Liver (tissue), 9 donors: ENCODE data around the gene SETBP1. TPM values are rescaled to one million over a fixed set of nuclear protein-coding genes. Genes with fewer than 3 reads are reported as not detected.

Experiments used
- DNase-seq: peaks from one replicate; pipeline ENCODE4 v3.0.0-alpha.2; 2017; ENCODE audit warnings: low spot score
- H3K27ac ChIP-seq, 2 donors: one replicate each; pipeline ENCODE4 v1.7.0; 2013; ENCODE audit warnings: inconsistent platforms in 2 of 2, low read length in 2 of 2, control low read depth in 1 of 2, low read depth in 1 of 2, mild to moderate bottlenecking in 1 of 2
- H3K27me3 ChIP-seq, 4 donors: one replicate each; pipeline versions ENCODE4 v1.6.1 to v1.7.0; 2013; ENCODE audit warnings: low read length in 3 of 4, inconsistent platforms in 1 of 4, mild to moderate bottlenecking in 1 of 4, moderate library complexity in 1 of 4; ENCODE audit not compliant: control insufficient read depth in 4 of 4, insufficient read depth in 4 of 4
- H3K36me3 ChIP-seq, 4 donors: one replicate each; pipeline versions ENCODE4 v1.6.1 to v1.7.0; 2013; ENCODE audit warnings: low read length in 3 of 4, mild to moderate bottlenecking in 3 of 4, low read depth in 1 of 4, moderate library complexity in 1 of 4; ENCODE audit not compliant: control insufficient read depth in 4 of 4, insufficient read depth in 3 of 4
- H3K4me1 ChIP-seq, 4 donors: one replicate each; pipeline versions ENCODE4 v1.6.1 to v1.7.0; 2013; ENCODE audit warnings: low read length in 3 of 4, mild to moderate bottlenecking in 3 of 4, moderate library complexity in 1 of 4; ENCODE audit not compliant: control insufficient read depth in 4 of 4, insufficient read depth in 4 of 4
- H3K4me3 ChIP-seq, 3 donors: one replicate each; pipeline versions ENCODE4 v1.6.1 to v1.7.0; 2013; ENCODE audit warnings: low read length in 3 of 3, control low read depth in 1 of 3, low read depth in 1 of 3, mild to moderate bottlenecking in 1 of 3
- H3K9ac ChIP-seq, 2 donors: one replicate each; pipeline ENCODE4 v1.7.0; 2013; ENCODE audit warnings: low read length in 2 of 2, mild to moderate bottlenecking in 2 of 2, moderate library complexity in 2 of 2, control low read depth in 1 of 2, low read depth in 1 of 2
- H3K9me3 ChIP-seq, 4 donors: one replicate each; pipeline versions ENCODE4 v1.6.1 to v1.7.0; 2013; ENCODE audit warnings: low read length in 3 of 4; ENCODE audit not compliant: control insufficient read depth in 4 of 4
- ATF3 ChIP-seq: IDR thresholded peaks from 2 replicates; pipeline ENCODE4 v1.6.1; 2016; ENCODE audit warnings: antibody characterized with exemption
- CTCF ChIP-seq: fragments of 150-350 bp; IDR thresholded peaks from 2 replicates; pipeline ENCODE4 v1.5.1; 2017; ENCODE audit warnings: improper control_type of control experiment, low read depth, low read length; ENCODE audit not compliant: missing input control
- FOXA1 ChIP-seq: IDR thresholded peaks from 2 replicates; pipeline ENCODE4 v1.6.1; 2016; ENCODE audit warnings: antibody characterized with exemption
- FOXA2 ChIP-seq: IDR thresholded peaks from 2 replicates; pipeline ENCODE4 v1.6.1; 2016; ENCODE audit warnings: antibody characterized with exemption
- GABPA ChIP-seq, 2 donors: IDR thresholded peaks in 1 of 2; conservative IDR thresholded peaks in 1 of 2; 2 replicates each; pipeline ENCODE4 v1.6.1; 2016; ENCODE audit warnings: antibody characterized with exemption in 2 of 2, mild to moderate bottlenecking in 1 of 2, moderate library complexity in 1 of 2
- HNF4A ChIP-seq, 2 donors: conservative IDR thresholded peaks; 2 replicates each; pipeline ENCODE4 v1.6.1; 2016; ENCODE audit warnings: antibody characterized with exemption in 2 of 2, mild to moderate bottlenecking in 2 of 2
- HNF4G ChIP-seq: IDR thresholded peaks from 2 replicates; pipeline ENCODE4 v1.6.1; 2016; ENCODE audit warnings: antibody characterized with exemption
- JUND ChIP-seq, 2 donors: IDR thresholded peaks; 2 replicates each; pipeline ENCODE4 v1.6.1; 2016; ENCODE audit warnings: antibody characterized with exemption in 2 of 2
- MAX ChIP-seq: IDR thresholded peaks from 2 replicates; pipeline ENCODE4 v1.6.1; 2016; ENCODE audit warnings: antibody characterized with exemption
- NR2F2 ChIP-seq: IDR thresholded peaks from 2 replicates; pipeline ENCODE4 v1.6.1; 2016; ENCODE audit warnings: antibody characterized with exemption
- RAD21 ChIP-seq, 2 donors: IDR thresholded peaks; 2 replicates each; pipeline ENCODE4 v1.6.1; 2016; ENCODE audit warnings: antibody characterized with exemption in 2 of 2, mild to moderate bottlenecking in 2 of 2
- REST ChIP-seq: IDR thresholded peaks from 2 replicates; pipeline ENCODE4 v1.6.1; 2016; ENCODE audit warnings: antibody characterized with exemption, mild to moderate bottlenecking
- RXRA ChIP-seq, 2 donors: IDR thresholded peaks; 2 replicates each; pipeline ENCODE4 v1.6.1; 2017 to 2018; ENCODE audit warnings: antibody characterized with exemption in 2 of 2, mild to moderate bottlenecking in 1 of 2
- SP1 ChIP-seq: IDR thresholded peaks from 2 replicates; pipeline ENCODE4 v1.6.1; 2018; ENCODE audit warnings: antibody characterized with exemption, mild to moderate bottlenecking
- ZBTB33 ChIP-seq: IDR thresholded peaks from 2 replicates; pipeline ENCODE4 v1.6.1; 2016; ENCODE audit warnings: antibody characterized with exemption
- WGBS: extraction: QIAGEN DNeasy Blood & Tissue Kit; methylation state at CpG from one replicate; pipeline ENCODE4 v1.1.7; 2013; 5-methylcytosine and 5-hydroxymethylcytosine counted together
- polyA plus RNA-seq, 2 donors: library from polyadenylated mRNA; stranded (reverse) in 1 of 2; unstranded in 1 of 2; fragments of 200-250 nt in 1 of 2; fragments of >200 nt in 1 of 2; fragmentation: Nextera tagmentation in 1 of 2; extraction: Ambion mirVana in 1 of 2; gene quantifications; one replicate each; pipeline versions ENCODE4 v1.2.1 to v1.2.3, GENCODE V29; 2013 to 2015
- total RNA-seq, 2 donors: library from RNA; depleted of rRNA; stranded (reverse); fragments of >200 nt; gene quantifications; one replicate each; pipeline ENCODE4 v1.2.3, GENCODE V29; 2014
- donor health status: healthy.
- donor health status: healthy.
- donor health status: healthy.
- donor health status: healthy.
- donor health status: healthy.

The SETBP1 gene
- total and polyA plus RNA-seq, 4 donors = 2.5 to 15.8 (median 4.7) TPM

GRCh38 chr18:44723411-44723810 is 42.7 kb downstream of the SETBP1 start:
- TF ChIP-seq HNF4A (conservative IDR thresholded peaks at IDR 0.05) (no peak), SP1 (no peak), MAX (no peak), CTCF (no peak), ATF3 (no peak), FOXA1 (no peak), RAD21 (IDR thresholded peaks at IDR 0.05) (no peak)
- Histone ChIP-seq H3K9ac (no peak overlapping the region), H3K27ac (no peak overlapping the region), H3K9me3 (no peaks in the 10 kb centered on the region), H3K36me3 (no peaks in the 10 kb centered on the region), H3K27me3 (no peaks in the 10 kb centered on the region), H3K4me3 (no peak overlapping the region), H3K4me1 (peaks cover 10 to 33% (median 21%) of the 10 kb centered on the region in 4 donors)
- whole genome bisulfite sequencing = 86% methylated on average over 6 of the region's 6 CpGs
- DNase-seq = no peak

- DNase-seq = no peak
- Histone ChIP-seq H3K9me3 (no peaks in the 10 kb centered on the region), H3K36me3 (no peaks in the 10 kb centered on the region), H3K9ac (no peak overlapping the region), H3K4me1 (peaks cover 10 to 32% (median 21%) of the 10 kb centered on the region in 4 donors), H3K27me3 (no peaks in the 10 kb centered on the region), H3K4me3 (no peak overlapping the region), H3K27ac (peak overlapping the region; percentile 3 to 57)
- 83% methylated on average over 1 of the region's 1 CpG for WGBS
- no peak for TF ChIP-seq ATF3
- TF ChIP-seq RAD21 (IDR thresholded peaks at IDR 0.05) = peak in 1 of 2 donors; percentile 36
- no peak for TF ChIP-seq JUND (IDR thresholded peaks at IDR 0.05)
- no peak for TF ChIP-seq FOXA1
- TF ChIP-seq HNF4A (conservative IDR thresholded peaks at IDR 0.05) = peak; percentile 60 to 61
- peak; percentile 56 to 62 for TF ChIP-seq RXRA (IDR thresholded peaks at IDR 0.05)
- no peak for TF ChIP-seq HNF4G
- TF ChIP-seq MAX = no peak
- no peak for TF ChIP-seq GABPA (IDR thresholded peaks at IDR 0.05 in 1 of 2, conservative IDR thresholded peaks at IDR 0.05 in 1 of 2)
- TF ChIP-seq ZBTB33 = no peak
- no peak for TF ChIP-seq REST
- peak; percentile 83 for TF ChIP-seq NR2F2
- TF ChIP-seq FOXA2 = no peak
These were observed 43.6 kb downstream of the SETBP1 start for GRCh38 chr18:44724105-44724778.
